Measurements from ENCODE around the gene SLC25A13.

The SLC25A13 gene

GRCh38 chr7:96211954-96212353 is 109.9 kb downstream of the SLC25A13 start:
- TF ChIP-seq SPI1 (IDR thresholded peaks at IDR 0.05; ENCODE audit: borderline replicate concordance, low read depth) = no peak
- TF ChIP-seq REST (IDR thresholded peaks at IDR 0.05; ENCODE audit: insufficient replicate concordance, low read depth) = no peak
- TF ChIP-seq GABPA (IDR thresholded peaks at IDR 0.05; ENCODE audit: low read depth) = no peak
- no peak for TF ChIP-seq POLR2AphosphoS5 (IDR thresholded peaks at IDR 0.05; ENCODE audit: low read depth)
- Histone ChIP-seq H3K4me3 (replicated peaks; ENCODE audit: insufficient read depth, low read length) (no peak overlapping the region), H3K27me3 (ENCODE audit: insufficient read depth, poor library complexity, severe bottlenecking) (no peaks in the 10 kb centered on the region), H3K27ac (replicated peaks) (no peak overlapping the region)
- DNase-seq (ENCODE audit: low read depth in 1 of 2, low spot score in 1 of 2) = no peak

GRCh38 chr7:96205665-96206064 is 116.2 kb downstream of the SLC25A13 start:
- no peak for DNase-seq (ENCODE audit: low read depth in 1 of 2, low spot score in 1 of 2)
- TF ChIP-seq SPI1 (IDR thresholded peaks at IDR 0.05; ENCODE audit: borderline replicate concordance, low read depth) (no peak), REST (IDR thresholded peaks at IDR 0.05; ENCODE audit: insufficient replicate concordance, low read depth) (no peak), GABPA (IDR thresholded peaks at IDR 0.05; ENCODE audit: low read depth) (no peak), POLR2AphosphoS5 (IDR thresholded peaks at IDR 0.05; ENCODE audit: low read depth) (no peak)
- TF ChIP-seq, protein P1, sequence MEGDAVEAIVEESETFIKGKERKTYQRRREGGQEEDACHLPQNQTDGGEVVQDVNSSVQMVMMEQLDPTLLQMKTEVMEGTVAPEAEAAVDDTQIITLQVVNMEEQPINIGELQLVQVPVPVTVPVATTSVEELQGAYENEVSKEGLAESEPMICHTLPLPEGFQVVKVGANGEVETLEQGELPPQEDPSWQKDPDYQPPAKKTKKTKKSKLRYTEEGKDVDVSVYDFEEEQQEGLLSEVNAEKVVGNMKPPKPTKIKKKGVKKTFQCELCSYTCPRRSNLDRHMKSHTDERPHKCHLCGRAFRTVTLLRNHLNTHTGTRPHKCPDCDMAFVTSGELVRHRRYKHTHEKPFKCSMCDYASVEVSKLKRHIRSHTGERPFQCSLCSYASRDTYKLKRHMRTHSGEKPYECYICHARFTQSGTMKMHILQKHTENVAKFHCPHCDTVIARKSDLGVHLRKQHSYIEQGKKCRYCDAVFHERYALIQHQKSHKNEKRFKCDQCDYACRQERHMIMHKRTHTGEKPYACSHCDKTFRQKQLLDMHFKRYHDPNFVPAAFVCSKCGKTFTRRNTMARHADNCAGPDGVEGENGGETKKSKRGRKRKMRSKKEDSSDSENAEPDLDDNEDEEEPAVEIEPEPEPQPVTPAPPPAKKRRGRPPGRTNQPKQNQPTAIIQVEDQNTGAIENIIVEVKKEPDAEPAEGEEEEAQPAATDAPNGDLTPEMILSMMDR (IDR thresholded peaks at IDR 0.05; ENCODE audit: insufficient read depth, low read length) = no peak
- no peak overlapping the region for H3K27ac ChIP-seq (replicated peaks)
- no peaks in the 10 kb centered on the region for H3K27me3 ChIP-seq (ENCODE audit: insufficient read depth, poor library complexity, severe bottlenecking)
- H3K4me3 ChIP-seq (replicated peaks; ENCODE audit: insufficient read depth, low read length) = no peak overlapping the region

- H3K27me3 ChIP-seq (ENCODE audit: insufficient read depth, poor library complexity, severe bottlenecking) = no peaks in the 10 kb centered on the region
- no peak overlapping the region for H3K4me3 ChIP-seq (replicated peaks; ENCODE audit: insufficient read depth, low read length)
- H3K27ac ChIP-seq (replicated peaks) = no peak overlapping the region
- no peak for TF ChIP-seq SPI1 (IDR thresholded peaks at IDR 0.05; ENCODE audit: borderline replicate concordance, low read depth)
- no peak for TF ChIP-seq GABPA (IDR thresholded peaks at IDR 0.05; ENCODE audit: low read depth)
- TF ChIP-seq POLR2AphosphoS5 (IDR thresholded peaks at IDR 0.05; ENCODE audit: low read depth) = no peak
- no peak for DNase-seq (ENCODE audit: low read depth in 1 of 2, low spot score in 1 of 2)
Measured at GRCh38 chr7:96204601-96205000, 117.3 kb downstream of the SLC25A13 start.

DNA sequence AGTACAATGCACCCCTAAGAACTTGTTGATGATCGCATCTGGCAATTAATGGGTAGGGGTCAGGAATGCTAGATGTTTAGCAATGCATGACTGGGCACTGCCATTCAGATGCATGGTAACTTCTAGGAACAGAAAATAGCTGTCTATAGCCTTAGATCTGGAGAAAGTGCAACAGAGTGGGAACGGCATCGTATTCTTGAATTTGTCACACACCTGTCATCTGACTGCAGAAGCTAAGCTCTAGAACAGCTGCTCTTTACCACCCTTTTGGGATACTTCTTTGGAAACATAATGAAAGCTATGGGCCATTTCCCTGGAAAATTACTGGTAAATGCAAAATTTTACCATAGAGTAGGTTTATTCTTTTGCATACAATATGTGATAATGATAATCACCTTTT is 118.1 kb downstream of the SLC25A13 start:
- Histone ChIP-seq H3K27me3 (ENCODE audit: insufficient read depth, poor library complexity, severe bottlenecking) (no peaks in the 10 kb centered on the region), H3K4me3 (replicated peaks; ENCODE audit: insufficient read depth, low read length) (no peak overlapping the region), H3K27ac (replicated peaks) (no peak overlapping the region)
- TF ChIP-seq, protein P1 (IDR thresholded peaks at IDR 0.05; ENCODE audit: insufficient read depth, low read length) = no peak
- TF ChIP-seq GABPA (IDR thresholded peaks at IDR 0.05; ENCODE audit: low read depth) (no peak), POLR2AphosphoS5 (IDR thresholded peaks at IDR 0.05; ENCODE audit: low read depth) (no peak), SPI1 (IDR thresholded peaks at IDR 0.05; ENCODE audit: borderline replicate concordance, low read depth) (no peak), REST (IDR thresholded peaks at IDR 0.05; ENCODE audit: insufficient replicate concordance, low read depth) (no peak)
- no peak for DNase-seq (ENCODE audit: low read depth in 1 of 2, low spot score in 1 of 2)

Data from HL-60 (cell line).